Measurements from ENCODE around the gene AHDC1.

The AHDC1 gene

GRCh38 chr1:27528818-27529703, 74.9 kb downstream of the AHDC1 start:
- no peak for DNase-seq (ENCODE audit: low read depth)
- no peak for TF ChIP-seq CTCF (conservative IDR thresholded peaks at IDR 0.05; ENCODE audit: low read depth, low read length)
- peak overlapping the region; percentile 50 for H3K4me3 ChIP-seq (ENCODE audit: low read length)

GRCh38 chr1:27527890-27528817, 75.8 kb downstream of the AHDC1 start:
- no peak for TF ChIP-seq CTCF (conservative IDR thresholded peaks at IDR 0.05; ENCODE audit: low read depth, low read length)
- H3K4me3 ChIP-seq (ENCODE audit: low read length): peak overlapping the region; percentile 50
- DNase-seq (ENCODE audit: low read depth): no peak

- no peak for TF ChIP-seq CTCF (conservative IDR thresholded peaks at IDR 0.05; ENCODE audit: low read depth, low read length)
- DNase-seq (ENCODE audit: low read depth): no peak
- H3K4me3 ChIP-seq (ENCODE audit: low read length): peak overlapping the region; percentile 2
Observed at GRCh38 chr1:27527223-27527889, 76.6 kb downstream of the AHDC1 start.

GRCh38 chr1:27526569-27527222, 77.2 kb downstream of the AHDC1 start:
- no peak for DNase-seq (ENCODE audit: low read depth)
- H3K4me3 ChIP-seq (ENCODE audit: low read length): no peak overlapping the region
- no peak for TF ChIP-seq CTCF (conservative IDR thresholded peaks at IDR 0.05; ENCODE audit: low read depth, low read length)

GRCh38 chr1:27525296-27526272, 78.4 kb downstream of the AHDC1 start:
- peak overlapping the region; percentile 20 for H3K4me3 ChIP-seq (ENCODE audit: low read length)
- no peak for TF ChIP-seq CTCF (conservative IDR thresholded peaks at IDR 0.05; ENCODE audit: low read depth, low read length)
- DNase-seq (ENCODE audit: low read depth): no peak
